ENCODE measurements around the gene SMIM7.

The SMIM7 gene

DNA sequence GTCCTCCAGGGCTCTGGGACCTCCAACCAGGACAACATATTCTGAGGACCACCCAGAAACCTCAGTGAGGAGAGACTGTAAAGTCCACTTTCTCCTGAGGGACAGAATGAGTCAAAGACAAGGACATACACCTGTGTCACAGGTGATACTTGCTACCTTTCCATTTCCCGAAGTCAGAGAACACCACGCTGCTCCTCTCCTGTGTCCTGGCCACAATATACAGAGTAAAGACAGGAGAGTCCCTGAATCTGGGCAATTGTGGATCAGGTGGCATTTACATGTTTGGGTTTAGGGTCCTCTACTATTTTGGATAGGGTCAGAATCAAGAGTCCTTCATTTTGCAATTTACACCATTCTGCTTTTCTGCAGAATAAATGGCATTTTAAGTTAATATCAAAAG is 36.9 kb downstream of the SMIM7 start:
- in situ Hi-C loops (cut with MboI; ENCODE audit: low sequenced_read_pairs): no loop called here

DNA sequence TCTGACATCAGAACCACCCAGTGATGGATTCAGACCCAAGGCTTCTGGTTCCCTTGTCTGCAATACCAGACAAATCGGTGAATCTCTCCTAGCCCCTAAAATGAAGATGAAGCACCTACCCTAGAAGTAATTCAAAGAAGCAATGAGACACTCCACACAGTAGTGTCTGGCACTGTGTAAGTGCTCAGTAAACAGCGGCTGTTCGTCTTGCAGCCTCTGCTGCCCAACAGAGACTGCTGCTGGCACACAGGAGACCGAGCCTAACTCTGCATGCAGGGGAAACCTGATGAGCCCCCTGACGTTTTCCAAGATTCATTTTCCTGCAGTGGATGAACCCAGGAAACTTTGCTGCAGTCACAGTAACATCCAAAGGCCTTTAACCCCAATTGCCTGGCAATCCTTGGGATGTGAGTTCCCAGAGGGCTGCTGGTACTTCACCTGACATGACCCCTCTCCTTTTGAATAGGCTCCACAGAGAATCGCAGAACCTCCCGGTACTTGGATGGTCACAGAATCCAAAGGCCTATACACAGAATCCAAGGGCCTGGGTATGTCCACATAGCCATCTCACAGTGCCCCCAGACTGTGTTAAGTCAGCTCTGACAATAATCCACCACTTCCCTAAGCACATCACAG is 38.7 kb downstream of the SMIM7 start:
- in situ Hi-C loops (cut with MboI; ENCODE audit: low sequenced_read_pairs): no loop called here

DNA sequence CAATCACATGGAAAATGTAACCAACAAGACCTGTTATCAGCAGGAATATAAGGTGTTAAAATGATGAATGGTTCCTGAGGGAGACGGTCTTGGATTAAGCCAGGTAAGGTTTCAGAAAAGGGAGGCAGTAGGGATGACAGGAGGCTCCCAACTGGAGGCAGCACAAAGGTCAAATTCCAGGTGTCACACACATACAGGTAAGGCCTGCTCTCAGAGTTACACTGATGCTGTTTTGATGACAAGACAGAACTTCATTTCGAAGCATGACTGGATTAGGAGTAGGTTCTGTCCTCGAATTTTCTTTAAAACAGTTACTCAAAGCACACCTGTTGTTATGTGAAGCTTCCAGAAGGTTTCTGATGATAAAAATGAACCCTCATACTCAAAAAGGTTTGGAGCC is 39.4 kb downstream of the SMIM7 start:
- in situ Hi-C loops (cut with MboI; ENCODE audit: low sequenced_read_pairs): no loop called here

DNA sequence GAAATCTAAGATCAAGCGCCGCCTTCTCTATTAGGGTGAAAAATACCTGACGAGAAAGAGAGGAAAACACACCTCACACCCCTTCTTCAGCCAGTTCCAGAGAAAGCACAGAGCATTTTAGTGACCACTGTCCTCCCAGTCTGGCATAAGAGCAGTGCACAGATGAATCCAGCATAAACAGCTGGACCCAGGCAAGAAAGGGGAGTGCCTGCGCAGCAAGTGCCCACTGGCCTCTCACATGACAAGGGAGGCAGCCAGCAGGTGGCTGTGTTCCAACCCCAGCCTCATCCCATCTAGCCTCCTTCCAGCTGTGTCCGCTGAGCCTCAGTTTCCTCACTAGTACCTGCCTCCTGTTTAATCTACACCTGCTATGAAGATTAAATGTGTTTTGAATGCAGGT is 39.9 kb downstream of the SMIM7 start:
- in situ Hi-C loops (cut with MboI; ENCODE audit: low sequenced_read_pairs): no loop called here

DNA sequence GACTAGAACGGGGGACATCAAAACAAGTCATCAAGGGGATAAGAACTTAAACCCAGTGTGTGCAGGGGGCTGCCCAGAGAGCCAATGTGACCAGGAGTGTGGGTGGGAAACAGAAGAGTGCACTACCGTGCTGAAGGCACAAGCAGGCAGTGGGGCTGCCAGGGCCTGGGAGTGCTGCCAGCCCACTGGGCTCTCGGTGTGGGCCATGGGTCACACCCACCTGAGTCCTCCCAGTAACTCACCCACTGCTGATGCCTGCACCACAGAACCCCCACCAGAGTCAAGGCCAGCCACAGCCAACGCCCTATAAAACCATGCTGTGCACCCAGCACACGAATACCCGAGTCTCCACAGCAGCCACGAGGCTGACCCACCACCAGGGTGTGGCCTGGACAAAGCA is 40.5 kb downstream of the SMIM7 start:
- in situ Hi-C loops (cut with MboI; ENCODE audit: low sequenced_read_pairs): no loop called here

DNA sequence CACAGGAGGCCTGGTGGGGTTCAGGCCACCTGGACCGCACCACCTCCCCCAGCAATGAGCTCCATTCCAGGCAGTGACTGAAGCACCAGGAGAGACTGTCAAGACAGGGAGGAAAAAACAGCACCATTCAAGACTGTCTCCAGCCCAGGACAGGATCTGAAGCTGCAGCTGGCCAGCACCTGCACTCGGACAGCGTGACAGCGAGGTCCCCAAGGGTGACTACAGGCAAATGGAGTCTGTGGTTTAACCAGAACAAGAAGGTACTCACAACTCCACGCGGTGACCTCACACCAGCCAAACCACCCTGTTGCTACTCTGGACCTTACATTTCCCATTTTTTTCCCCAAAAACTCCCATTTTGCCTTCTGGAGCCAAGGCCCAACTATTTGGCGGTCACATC is 41.7 kb downstream of the SMIM7 start:
- in situ Hi-C loops (cut with MboI; ENCODE audit: low sequenced_read_pairs): no loop called here

DNA sequence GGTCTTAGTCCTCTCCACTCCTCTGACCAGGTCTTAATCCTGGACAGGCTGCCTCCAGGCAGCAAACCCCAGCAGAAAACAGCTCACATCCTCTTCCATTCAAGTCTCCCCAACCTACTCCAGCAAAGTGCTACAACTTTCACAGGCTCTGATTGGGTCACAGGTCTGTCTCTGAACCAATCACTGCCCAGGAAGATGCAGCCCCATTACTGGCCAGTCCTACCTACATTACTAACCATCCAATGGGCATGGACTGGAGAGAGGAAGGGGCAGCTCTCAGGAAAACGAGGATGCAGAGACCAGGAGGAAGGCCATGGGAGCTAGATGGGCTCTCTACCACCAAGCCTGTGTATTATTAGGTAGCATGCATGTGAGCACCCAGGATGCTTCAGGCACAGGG is 44.1 kb downstream of the SMIM7 start:
- in situ Hi-C loops (cut with MboI; ENCODE audit: low sequenced_read_pairs): no loop called here

DNA sequence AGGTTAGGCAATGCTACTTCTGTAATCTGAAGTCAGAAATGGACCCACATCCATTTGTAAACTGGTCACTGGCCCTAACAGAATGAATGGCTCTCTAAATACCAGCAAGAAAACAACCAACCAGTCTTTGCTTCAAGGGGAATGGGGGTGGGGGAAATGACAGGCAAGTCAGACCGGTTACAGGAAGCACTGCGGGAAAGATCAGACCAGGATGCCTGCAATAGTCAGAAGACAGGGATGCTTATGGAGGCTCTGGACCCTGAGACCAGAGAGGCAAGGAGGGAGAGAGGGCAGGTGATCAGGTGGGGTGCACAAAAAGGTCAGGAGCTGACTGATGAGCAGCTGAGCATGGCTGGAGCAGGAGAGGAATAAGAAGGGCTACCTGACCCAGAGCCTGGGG is 45.0 kb downstream of the SMIM7 start:
- in situ Hi-C loops (cut with MboI; ENCODE audit: low sequenced_read_pairs): no loop called here

DNA sequence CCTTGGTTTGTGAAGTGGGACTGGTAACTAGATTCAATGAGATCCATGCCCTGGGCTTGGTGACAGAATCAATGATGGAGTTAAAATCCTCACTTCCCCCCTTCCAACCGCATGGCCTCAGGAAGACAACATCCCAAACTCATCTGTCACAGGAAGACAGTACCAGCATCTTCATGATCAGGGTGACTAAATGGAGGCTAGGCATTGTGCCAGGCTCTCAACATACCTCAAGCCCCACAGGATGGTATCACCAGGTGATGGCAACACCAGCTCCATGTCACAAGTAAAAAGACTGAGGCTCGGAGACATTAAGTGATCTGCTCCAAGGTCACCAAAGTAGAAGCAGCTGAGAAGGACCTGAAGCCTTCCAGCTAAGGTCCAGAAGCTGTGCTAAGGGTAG is 46.1 kb downstream of the SMIM7 start:
- in situ Hi-C loops (cut with MboI; ENCODE audit: low sequenced_read_pairs): no loop called here

DNA sequence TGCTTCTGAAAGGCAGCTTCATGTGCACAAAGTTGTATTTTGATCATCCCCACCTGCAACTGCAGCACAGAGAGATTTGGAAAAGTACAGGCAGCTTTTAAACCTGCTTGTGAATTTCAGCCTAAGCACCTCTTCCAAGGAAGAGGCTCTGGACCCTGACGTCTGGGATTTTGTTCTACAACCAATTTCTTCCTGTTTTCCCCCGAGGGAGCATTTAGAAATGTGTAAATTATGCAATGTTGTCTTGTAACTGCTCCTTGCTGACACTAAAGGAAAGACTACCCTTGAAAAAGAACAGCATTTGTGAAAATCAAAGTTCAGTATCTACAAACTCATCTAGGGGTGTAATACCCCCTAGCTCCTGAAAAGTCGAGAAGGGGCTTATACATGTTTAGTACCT is 47.3 kb downstream of the SMIM7 start:
- in situ Hi-C loops (cut with MboI; ENCODE audit: low sequenced_read_pairs): no loop called here

DNA sequence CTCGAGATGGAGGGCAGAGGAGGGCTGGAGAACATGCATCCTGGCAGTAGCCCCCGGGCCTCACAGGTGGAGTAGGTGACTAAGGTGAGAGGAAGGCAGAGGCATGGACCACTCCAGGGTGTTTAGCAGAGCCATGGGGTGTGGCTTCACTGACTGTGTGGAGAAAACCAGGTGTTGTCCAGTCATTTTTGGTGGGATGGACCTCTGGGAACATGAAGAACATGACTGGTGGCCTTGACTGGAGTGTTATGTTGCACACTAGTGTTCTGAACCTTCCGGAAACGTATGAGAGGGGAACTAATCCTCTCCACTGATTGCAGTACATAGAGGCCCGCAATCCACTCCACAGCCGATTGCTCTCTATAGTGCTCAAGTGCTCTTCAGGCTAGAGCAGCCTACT is 48.8 kb downstream of the SMIM7 start:
- in situ Hi-C loops (cut with MboI; ENCODE audit: low sequenced_read_pairs): no loop called here

DNA sequence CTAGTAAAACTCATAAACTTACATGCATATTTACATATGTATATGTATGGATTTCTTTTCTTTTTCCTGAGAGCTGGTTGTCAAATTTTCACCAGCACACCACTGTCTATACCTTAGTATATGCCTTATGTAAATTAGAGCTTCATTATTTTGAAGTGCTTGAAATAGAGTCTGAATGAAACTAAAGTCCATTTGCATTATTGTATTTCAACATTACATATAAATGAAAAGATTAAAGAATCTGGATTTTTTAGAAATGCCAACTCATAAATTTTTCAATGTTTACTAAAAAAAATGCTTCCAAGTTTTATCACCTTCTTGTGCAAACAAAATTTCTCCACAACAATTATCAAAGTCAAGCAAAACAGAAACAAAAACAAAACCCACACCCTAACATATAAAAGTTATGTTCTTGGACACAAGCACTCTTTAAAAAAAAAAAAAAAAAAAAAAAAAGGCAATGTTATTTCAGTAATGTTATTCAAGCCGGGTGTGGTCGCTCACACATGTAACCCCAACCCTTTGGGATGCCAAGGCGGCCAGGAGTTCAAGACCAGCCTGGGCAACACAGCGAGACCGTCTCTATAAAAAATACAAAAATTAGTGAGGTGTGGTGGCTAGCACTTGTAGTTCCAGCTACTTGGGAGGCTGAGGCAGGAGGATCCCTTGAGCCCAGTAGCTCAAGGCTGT is 50.3 kb downstream of the SMIM7 start:
- in situ Hi-C loops (cut with MboI; ENCODE audit: low sequenced_read_pairs): no loop called here

DNA sequence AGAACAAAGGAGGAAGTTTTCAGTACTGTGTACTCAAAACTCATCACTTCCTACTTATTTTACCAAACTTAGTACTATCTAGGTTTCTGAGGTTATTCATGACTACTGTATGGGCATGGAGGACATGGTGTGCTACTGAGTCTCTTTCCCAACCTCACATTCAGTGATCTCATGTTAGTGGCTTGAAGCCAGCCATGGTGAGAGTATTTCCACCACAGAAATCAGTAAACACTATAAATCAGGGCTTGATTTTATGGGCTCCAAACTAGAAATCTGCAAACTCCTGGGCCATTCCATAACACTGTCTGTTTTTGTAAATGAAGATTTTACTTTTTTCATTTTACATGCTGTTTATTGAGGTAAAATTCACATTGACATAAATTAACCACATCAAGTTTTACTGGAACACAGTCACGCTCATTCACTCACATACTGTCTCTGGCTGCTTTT is 51.6 kb downstream of the SMIM7 start:
- in situ Hi-C loops (cut with MboI; ENCODE audit: low sequenced_read_pairs): no loop called here

DNA sequence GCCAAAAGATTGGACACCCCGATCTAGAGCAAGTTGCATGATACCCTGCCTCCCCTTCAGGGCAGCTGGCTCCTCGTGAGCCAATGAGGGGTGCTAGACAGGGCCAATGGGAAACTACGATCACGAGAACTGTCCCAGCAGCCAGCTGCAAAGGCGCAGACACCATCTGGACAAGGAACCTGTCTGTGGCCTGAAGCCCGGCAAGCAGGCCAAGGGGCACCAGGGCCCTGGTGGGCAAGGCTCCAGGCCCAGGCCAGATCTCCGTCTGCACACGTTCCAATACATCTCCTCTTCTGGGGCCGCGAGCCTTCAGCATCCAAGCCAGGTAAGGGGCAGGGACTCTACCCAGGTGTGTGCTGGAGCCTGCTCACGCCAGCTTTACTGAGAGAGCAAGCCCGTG is 52.1 kb downstream of the SMIM7 start:
- in situ Hi-C loops (cut with MboI; ENCODE audit: low sequenced_read_pairs): no loop called here

DNA sequence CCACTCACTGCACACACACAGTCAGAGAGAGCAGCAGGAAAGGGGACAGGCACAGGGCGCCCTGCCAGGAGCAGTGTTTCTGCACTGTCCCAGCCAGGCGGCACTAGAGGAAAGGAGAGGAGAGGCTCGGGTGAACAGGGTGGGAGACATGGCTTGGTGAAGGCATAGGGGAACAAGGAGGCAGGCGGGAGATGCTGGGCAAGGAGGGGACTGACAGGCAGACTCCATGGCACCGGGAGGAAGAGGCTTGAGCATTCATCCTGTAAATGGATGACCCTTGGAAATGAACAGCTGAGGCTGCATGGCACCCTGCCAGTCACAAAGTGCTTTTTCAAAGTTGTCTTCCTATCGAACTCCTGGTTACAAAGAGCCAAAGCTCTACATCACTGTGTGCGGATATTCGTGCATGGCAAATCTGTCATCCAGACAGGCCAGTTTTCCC is 54.4 kb downstream of the SMIM7 start:
- in situ Hi-C loops (cut with MboI; ENCODE audit: low sequenced_read_pairs): no loop called here

DNA sequence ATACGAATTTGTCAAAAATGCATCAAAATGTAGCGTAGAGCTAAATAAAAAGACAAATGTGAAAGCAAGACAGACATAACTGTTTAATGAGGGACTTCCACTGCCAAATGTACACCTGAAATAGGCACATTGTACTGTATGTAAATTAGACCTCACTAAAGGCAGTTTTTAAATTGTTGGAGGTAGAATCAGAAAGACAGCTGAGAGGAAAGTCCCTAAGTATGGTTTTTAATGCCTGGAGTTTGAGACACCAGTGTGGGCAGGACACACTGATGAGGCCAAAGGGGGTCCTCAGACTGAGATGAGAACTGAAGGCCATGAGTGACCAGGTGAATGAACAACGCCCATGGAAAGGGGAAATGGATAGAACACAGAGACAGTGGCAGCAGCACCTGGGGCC is 54.8 kb downstream of the SMIM7 start:
- in situ Hi-C loops (cut with MboI; ENCODE audit: low sequenced_read_pairs): no loop called here

DNA sequence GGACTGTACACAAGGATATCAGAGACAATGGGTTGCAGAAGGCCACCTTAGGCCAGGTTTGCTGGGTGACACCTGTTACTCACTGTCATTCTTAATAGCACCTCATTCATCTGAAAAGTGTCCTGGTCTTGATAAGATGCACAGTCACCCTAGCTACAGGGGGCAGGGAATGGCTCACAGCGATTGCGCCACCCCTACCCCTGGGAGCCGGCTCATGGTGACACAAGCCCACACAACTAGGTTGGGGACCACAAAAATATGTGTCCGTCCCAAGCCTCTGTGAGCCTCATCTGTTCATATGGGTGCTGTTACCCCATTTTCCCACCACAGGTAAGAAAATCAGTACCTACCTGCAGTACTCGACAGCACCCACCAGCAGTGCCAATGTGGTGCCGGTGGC is 55.3 kb downstream of the SMIM7 start:
- in situ Hi-C loops (cut with MboI; ENCODE audit: low sequenced_read_pairs): no loop called here

DNA sequence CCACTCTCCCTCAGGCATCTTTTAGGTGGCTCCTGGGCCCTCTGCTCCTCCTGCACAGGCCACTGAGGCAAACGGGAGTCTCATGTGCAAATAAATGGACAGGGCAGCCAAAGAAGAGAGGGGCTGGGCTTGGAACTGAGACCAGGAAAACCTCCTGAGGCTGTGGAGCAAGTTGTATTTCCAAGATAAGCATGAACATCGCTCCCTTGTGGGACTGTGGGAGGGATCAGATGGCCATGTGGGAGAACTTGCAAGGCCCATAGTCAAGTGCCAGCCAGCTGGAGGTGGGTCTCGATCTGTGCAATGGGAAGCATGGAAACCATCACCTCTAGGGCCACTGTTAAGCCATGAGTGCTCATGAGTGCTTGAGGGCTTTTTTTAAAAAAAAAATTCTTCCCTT is 56.9 kb downstream of the SMIM7 start:
- in situ Hi-C loops (cut with MboI; ENCODE audit: low sequenced_read_pairs): no loop called here

DNA sequence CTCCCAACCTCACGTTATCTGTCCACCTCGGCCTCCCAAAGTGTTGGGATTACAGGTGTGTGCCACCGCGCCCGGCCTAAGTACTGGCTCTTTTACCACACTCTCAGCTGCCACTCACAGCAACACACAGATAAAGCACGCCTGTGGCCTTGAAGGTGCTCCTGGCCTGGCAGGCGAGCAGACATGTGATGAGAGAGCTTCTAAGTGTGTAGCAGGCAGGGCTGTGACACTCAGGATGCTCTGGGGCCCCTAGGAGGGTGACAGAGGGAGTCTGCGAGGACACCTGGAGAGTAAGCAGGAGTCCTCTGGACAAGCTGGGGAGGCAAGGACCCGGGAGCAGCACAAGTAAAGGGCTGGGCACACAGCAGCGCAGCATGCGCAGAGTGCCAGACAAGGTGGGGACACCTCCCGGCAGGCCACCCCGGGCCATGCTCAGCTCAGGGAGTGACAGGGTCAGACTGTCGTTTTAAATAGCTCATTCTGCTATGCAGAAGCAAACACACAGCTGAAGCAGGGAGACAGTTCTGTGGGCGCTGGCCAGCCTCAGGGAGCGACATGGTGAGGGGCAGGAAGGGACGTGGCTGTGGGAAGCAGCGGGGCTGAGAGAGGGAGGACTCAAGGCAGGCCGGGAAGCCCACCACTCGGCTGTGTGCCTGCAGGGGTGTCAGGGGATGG is 58.4 kb downstream of the SMIM7 start:
- in situ Hi-C loops (cut with MboI; ENCODE audit: low sequenced_read_pairs): no loop called here

DNA sequence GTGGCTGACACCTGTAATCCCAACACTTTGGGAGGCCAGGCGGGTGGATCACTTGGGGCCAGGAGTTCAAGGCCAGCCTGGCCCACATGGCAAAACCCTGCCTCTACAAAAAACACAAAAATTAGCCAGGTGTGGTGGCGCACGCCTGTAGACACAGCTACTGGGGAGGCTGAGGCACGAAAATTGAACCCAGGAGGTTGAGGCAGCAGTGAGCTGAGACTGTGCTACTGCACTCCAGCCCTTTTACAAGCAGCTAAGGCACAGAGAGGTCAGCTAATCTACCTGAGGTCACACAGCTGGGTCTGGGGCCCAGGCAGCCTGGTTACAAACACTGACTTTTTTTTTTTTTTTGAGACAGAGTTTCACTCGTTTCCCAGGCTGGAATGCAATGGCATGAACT is 59.1 kb downstream of the SMIM7 start:
- in situ Hi-C loops (cut with MboI; ENCODE audit: low sequenced_read_pairs): no loop called here

DNA sequence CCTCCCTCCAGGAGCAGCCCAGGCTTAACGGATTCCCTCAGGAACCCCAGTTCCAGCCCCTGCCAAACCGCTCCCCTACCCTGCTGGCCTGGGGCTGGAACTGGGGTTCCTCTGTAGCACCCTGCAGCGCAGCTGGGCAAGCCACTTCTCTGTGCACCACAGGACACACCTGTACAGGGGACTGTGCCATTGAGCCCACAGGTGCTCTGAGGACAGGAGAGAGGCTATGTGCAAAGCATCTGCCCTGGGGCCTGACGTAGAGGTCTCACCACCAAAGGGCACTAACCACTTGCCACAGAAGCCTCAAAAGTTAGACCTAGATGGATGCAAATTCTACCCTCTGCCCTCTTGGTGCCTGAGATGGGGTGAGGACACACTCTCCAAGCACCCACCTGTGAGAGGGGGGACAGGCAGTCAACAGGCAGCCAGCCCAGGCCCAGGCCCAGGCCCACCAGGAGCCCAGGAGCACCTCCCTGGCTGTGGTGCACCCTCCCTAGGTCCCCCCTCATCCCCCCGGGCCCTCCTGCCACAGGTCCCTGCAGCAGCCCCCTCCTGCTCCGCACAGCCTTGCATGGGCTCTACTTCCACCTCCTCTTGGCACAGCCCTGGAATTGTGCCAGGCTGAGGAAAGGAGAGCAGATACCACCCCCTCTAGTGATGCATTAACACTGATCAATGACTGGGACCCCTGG is 60.1 kb downstream of the SMIM7 start:
- in situ Hi-C loops (cut with MboI; ENCODE audit: low sequenced_read_pairs): no loop called here

DNA sequence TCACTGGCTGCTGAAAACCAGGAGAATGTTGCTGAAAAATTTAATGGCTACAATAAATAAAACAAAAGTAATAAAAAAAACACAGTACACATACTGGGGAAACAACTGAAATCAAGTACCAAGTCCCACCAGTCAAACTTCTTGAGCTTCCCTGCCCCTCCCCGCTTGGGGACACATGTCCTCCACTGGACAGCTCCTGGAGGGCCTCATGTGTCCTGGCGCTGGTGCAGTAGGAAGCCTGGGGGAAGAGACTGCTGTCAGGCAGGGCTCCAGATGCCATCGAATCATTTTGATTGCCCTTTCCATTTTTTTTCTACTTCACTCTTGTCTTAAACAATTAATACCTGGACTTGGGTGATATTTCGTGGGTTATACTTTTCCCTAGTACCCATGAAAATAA is 61.1 kb downstream of the SMIM7 start:
- in situ Hi-C loops (cut with MboI; ENCODE audit: low sequenced_read_pairs): no loop called here
